Liver (tissue), 3 donors: ENCODE results near the gene PPP1R2B.
"Not testable (repeated sequence)": the region's sequence is repeated elsewhere in the genome, so short reads cannot be mapped to it uniquely, and the experiment has no call there.

Experiments used
- EGR1 ChIP-seq, 2 donors: IDR thresholded peaks; 2 replicates each; pipeline ENCODE4 v1.6.1; 2016 to 2018; ENCODE audit warnings: antibody characterized with exemption in 2 of 2, low read depth in 2 of 2
- GABPA ChIP-seq, 2 donors: IDR thresholded peaks in 1 of 2; conservative IDR thresholded peaks in 1 of 2; 2 replicates each; pipeline ENCODE4 v1.6.1; 2016; ENCODE audit warnings: antibody characterized with exemption in 2 of 2, mild to moderate bottlenecking in 1 of 2, moderate library complexity in 1 of 2
- HNF4G ChIP-seq: IDR thresholded peaks from 2 replicates; pipeline ENCODE4 v1.6.1; 2016; ENCODE audit warnings: antibody characterized with exemption
- JUND ChIP-seq, 2 donors: IDR thresholded peaks; 2 replicates each; pipeline ENCODE4 v1.6.1; 2016; ENCODE audit warnings: antibody characterized with exemption in 2 of 2
- RAD21 ChIP-seq, 2 donors: IDR thresholded peaks; 2 replicates each; pipeline ENCODE4 v1.6.1; 2016; ENCODE audit warnings: antibody characterized with exemption in 2 of 2, mild to moderate bottlenecking in 2 of 2
- SP1 ChIP-seq: IDR thresholded peaks from 2 replicates; pipeline ENCODE4 v1.6.1; 2018; ENCODE audit warnings: antibody characterized with exemption, mild to moderate bottlenecking
- TAF1 ChIP-seq: conservative IDR thresholded peaks from 2 replicates; pipeline ENCODE4 v1.6.1; 2016; ENCODE audit warnings: antibody characterized with exemption, mild to moderate bottlenecking
- YY1 ChIP-seq: IDR thresholded peaks from 2 replicates; pipeline ENCODE4 v1.6.1; 2016; ENCODE audit warnings: antibody characterized with exemption, mild to moderate bottlenecking
- TF ChIP-seq, protein P1 (sequence below): fragments of 150-350 bp; IDR thresholded peaks from 2 replicates; pipeline ENCODE4 v1.5.1; 2017; ENCODE audit warnings: improper control_type of control experiment, low read depth, low read length; ENCODE audit not compliant: missing input control
- TF ChIP-seq, protein P2 (sequence below): IDR thresholded peaks from 2 replicates; pipeline ENCODE4 v1.6.1; 2016; ENCODE audit warnings: antibody characterized with exemption
- TF ChIP-seq, protein P3 (sequence below): IDR thresholded peaks from 2 replicates; pipeline ENCODE4 v1.6.1; 2016; ENCODE audit warnings: antibody characterized with exemption, mild to moderate bottlenecking
- TF ChIP-seq, protein P4 (sequence below): IDR thresholded peaks from 2 replicates; pipeline ENCODE4 v1.6.1; 2016; ENCODE audit warnings: antibody characterized with exemption
- TF ChIP-seq, protein P5 (sequence below): IDR thresholded peaks from 2 replicates; pipeline ENCODE4 v1.6.1; 2016; ENCODE audit warnings: antibody characterized with exemption
- donor health status: healthy.
- donor health status: healthy.

DNA sequence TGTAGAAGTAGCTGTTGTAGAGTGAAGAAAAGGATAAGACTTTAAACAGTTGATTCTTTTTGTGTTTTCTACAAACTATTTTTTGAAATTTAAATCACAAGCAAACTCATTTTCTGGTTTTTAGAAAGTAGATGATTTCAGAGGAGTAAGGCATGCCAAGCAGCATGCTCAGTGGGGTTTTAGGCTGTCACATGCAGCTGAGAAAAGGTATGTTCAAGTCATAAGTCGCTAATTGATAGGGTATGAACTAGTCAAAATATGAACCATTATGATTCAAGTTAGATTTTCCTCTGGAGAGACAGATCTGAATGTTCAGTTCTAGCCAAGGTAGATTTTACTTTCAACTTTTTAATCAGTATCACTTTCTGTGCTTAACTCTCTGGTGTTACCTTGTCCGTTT, 3.0 kb downstream of the PPP1R2B start:
- TF ChIP-seq, protein P1, sequence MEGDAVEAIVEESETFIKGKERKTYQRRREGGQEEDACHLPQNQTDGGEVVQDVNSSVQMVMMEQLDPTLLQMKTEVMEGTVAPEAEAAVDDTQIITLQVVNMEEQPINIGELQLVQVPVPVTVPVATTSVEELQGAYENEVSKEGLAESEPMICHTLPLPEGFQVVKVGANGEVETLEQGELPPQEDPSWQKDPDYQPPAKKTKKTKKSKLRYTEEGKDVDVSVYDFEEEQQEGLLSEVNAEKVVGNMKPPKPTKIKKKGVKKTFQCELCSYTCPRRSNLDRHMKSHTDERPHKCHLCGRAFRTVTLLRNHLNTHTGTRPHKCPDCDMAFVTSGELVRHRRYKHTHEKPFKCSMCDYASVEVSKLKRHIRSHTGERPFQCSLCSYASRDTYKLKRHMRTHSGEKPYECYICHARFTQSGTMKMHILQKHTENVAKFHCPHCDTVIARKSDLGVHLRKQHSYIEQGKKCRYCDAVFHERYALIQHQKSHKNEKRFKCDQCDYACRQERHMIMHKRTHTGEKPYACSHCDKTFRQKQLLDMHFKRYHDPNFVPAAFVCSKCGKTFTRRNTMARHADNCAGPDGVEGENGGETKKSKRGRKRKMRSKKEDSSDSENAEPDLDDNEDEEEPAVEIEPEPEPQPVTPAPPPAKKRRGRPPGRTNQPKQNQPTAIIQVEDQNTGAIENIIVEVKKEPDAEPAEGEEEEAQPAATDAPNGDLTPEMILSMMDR, result not testable (repeated sequence)
- TF ChIP-seq, protein P2, sequence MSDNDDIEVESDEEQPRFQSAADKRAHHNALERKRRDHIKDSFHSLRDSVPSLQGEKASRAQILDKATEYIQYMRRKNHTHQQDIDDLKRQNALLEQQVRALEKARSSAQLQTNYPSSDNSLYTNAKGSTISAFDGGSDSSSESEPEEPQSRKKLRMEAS, result not testable (repeated sequence)
- not testable (repeated sequence) for TF ChIP-seq SP1; GABPA (IDR thresholded peaks at IDR 0.05 in 1 of 2, conservative IDR thresholded peaks at IDR 0.05 in 1 of 2); TAF1; RAD21 (IDR thresholded peaks at IDR 0.05); EGR1 (IDR thresholded peaks at IDR 0.05; ENCODE audit: low read depth in 2 of 2); YY1; JUND (IDR thresholded peaks at IDR 0.05); HNF4G
- TF ChIP-seq, protein P3, sequence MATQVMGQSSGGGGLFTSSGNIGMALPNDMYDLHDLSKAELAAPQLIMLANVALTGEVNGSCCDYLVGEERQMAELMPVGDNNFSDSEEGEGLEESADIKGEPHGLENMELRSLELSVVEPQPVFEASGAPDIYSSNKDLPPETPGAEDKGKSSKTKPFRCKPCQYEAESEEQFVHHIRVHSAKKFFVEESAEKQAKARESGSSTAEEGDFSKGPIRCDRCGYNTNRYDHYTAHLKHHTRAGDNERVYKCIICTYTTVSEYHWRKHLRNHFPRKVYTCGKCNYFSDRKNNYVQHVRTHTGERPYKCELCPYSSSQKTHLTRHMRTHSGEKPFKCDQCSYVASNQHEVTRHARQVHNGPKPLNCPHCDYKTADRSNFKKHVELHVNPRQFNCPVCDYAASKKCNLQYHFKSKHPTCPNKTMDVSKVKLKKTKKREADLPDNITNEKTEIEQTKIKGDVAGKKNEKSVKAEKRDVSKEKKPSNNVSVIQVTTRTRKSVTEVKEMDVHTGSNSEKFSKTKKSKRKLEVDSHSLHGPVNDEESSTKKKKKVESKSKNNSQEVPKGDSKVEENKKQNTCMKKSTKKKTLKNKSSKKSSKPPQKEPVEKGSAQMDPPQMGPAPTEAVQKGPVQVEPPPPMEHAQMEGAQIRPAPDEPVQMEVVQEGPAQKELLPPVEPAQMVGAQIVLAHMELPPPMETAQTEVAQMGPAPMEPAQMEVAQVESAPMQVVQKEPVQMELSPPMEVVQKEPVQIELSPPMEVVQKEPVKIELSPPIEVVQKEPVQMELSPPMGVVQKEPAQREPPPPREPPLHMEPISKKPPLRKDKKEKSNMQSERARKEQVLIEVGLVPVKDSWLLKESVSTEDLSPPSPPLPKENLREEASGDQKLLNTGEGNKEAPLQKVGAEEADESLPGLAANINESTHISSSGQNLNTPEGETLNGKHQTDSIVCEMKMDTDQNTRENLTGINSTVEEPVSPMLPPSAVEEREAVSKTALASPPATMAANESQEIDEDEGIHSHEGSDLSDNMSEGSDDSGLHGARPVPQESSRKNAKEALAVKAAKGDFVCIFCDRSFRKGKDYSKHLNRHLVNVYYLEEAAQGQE, result not testable (repeated sequence)
- TF ChIP-seq, protein P4, sequence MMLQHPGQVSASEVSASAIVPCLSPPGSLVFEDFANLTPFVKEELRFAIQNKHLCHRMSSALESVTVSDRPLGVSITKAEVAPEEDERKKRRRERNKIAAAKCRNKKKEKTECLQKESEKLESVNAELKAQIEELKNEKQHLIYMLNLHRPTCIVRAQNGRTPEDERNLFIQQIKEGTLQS, result not testable (repeated sequence)
- TF ChIP-seq, protein P5, sequence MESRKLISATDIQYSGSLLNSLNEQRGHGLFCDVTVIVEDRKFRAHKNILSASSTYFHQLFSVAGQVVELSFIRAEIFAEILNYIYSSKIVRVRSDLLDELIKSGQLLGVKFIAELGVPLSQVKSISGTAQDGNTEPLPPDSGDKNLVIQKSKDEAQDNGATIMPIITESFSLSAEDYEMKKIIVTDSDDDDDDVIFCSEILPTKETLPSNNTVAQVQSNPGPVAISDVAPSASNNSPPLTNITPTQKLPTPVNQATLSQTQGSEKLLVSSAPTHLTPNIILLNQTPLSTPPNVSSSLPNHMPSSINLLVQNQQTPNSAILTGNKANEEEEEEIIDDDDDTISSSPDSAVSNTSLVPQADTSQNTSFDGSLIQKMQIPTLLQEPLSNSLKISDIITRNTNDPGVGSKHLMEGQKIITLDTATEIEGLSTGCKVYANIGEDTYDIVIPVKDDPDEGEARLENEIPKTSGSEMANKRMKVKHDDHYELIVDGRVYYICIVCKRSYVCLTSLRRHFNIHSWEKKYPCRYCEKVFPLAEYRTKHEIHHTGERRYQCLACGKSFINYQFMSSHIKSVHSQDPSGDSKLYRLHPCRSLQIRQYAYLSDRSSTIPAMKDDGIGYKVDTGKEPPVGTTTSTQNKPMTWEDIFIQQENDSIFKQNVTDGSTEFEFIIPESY, result not testable (repeated sequence)
